GM23338 (cell line): ENCODE data around the gene IRX5. TPM values are rescaled to one million over a fixed set of nuclear protein-coding genes. Genes with fewer than 3 reads are reported as not detected.

Source experiments
- ATAC-seq: fragments of 200-7000 bp; cut with Tn5 transposase; 3 replicates; pipeline ENCODE4 v1.9.1; 2020
- DNase-seq: peaks from one replicate; pipeline ENCODE4 v3.0.0-alpha.2; 2015; ENCODE audit warnings: low spot score
- H2AFZ ChIP-seq: fragments of 200-600 bp; sonication (generic); 2 replicates; pipeline ENCODE4 v1.8.0; 2016; ENCODE audit warnings: antibody characterized with exemption, mild to moderate bottlenecking, moderate library complexity
- H3F3A ChIP-seq: fragments of 200-600 bp; sonication (generic); replicated peaks from 2 replicates; pipeline ENCODE4 v1.8.0; 2017; ENCODE audit warnings: antibody characterized with exemption, mixed run types, low read depth
- H3K27ac ChIP-seq: fragments of 200-600 bp; sonication (generic); 2 replicates; pipeline ENCODE4 v1.6.1; 2016; ENCODE audit warnings: low read depth
- H3K27me3 ChIP-seq: fragments of 200-600 bp; sonication (generic); 2 replicates; pipeline ENCODE4 v1.8.0; 2016; ENCODE audit warnings: mild to moderate bottlenecking, mixed run types, moderate library complexity; ENCODE audit not compliant: insufficient read depth
- H3K36me3 ChIP-seq: fragments of 200-600 bp; sonication (generic); 2 replicates; pipeline ENCODE4 v1.8.0; 2016; ENCODE audit warnings: mild to moderate bottlenecking; ENCODE audit not compliant: insufficient read depth
- H3K4me1 ChIP-seq: fragments of 200-600 bp; sonication (generic); 2 replicates; pipeline ENCODE4 v1.8.0; 2016; ENCODE audit warnings: mild to moderate bottlenecking, moderate library complexity; ENCODE audit not compliant: insufficient read depth
- H3K4me2 ChIP-seq: fragments of 200-600 bp; sonication (generic); 2 replicates; pipeline ENCODE4 v1.7.1; 2017; ENCODE audit warnings: mixed run types
- H3K4me3 ChIP-seq: fragments of 200-600 bp; sonication (generic); 2 replicates; pipeline ENCODE4 v1.6.1; 2016; ENCODE audit warnings: mixed run types
- H3K79me2 ChIP-seq: fragments of 200-600 bp; sonication (generic); replicated peaks from 2 replicates; pipeline ENCODE4 v1.8.0; 2017; ENCODE audit warnings: mild to moderate bottlenecking; ENCODE audit not compliant: insufficient read depth
- H3K9me2 ChIP-seq: fragments of 200-600 bp; sonication (generic); 2 replicates; pipeline ENCODE4 v1.8.0; 2017; ENCODE audit not compliant: insufficient read depth
- H4K20me1 ChIP-seq: fragments of 200-600 bp; sonication (generic); replicated peaks from 2 replicates; pipeline ENCODE4 v1.8.0; 2017; ENCODE audit warnings: mild to moderate bottlenecking; ENCODE audit not compliant: insufficient read depth
- H3K27ac Mint-ChIP-seq: 2 replicates; pipeline ENCODE4 v1.8.0; 2020; ENCODE audit warnings: inconsistent platforms, mild to moderate bottlenecking, moderate library complexity, mixed read lengths
- H3K27me3 Mint-ChIP-seq: 3 replicates; pipeline ENCODE4 v1.8.0; 2022; ENCODE audit warnings: low read depth, mild to moderate bottlenecking, moderate library complexity, mixed read lengths, inconsistent platforms; ENCODE audit not compliant: insufficient read depth, poor library complexity
- H3K36me3 Mint-ChIP-seq: 3 replicates; pipeline ENCODE4 v1.8.0; 2021; ENCODE audit warnings: low read depth, mild to moderate bottlenecking, inconsistent platforms, moderate library complexity, mixed read lengths
- H3K4me1 Mint-ChIP-seq: 3 replicates; pipeline ENCODE4 v1.8.0; 2020; ENCODE audit warnings: mild to moderate bottlenecking, inconsistent platforms, mixed read lengths
- H3K4me3 Mint-ChIP-seq: 3 replicates; pipeline ENCODE4 v1.8.0; 2021; ENCODE audit warnings: moderate library complexity, mild to moderate bottlenecking, inconsistent platforms, mixed read lengths
- H3K9me3 Mint-ChIP-seq: 3 replicates; pipeline ENCODE4 v1.8.0; 2020; ENCODE audit warnings: moderate library complexity, mild to moderate bottlenecking, inconsistent platforms, mixed read lengths
- CREB1 ChIP-seq: fragments of 250-450 bp; sonication (Bioruptor Pico); IDR thresholded peaks from 2 replicates; pipeline ENCODE4 v1.5.0; 2020; ENCODE audit warnings: low read depth, mild to moderate bottlenecking, moderate library complexity
- CTCF ChIP-seq, 2 experiments: fragments of 200-600 bp in 1 of 2; sonication (generic) in 1 of 2; conservative IDR thresholded peaks; 2 replicates each; pipeline versions ENCODE4 v1.5.1 to v1.6.1; 2016 to 2017; ENCODE audit warnings: antibody characterized with exemption in 2 of 2, low read depth in 2 of 2, mild to moderate bottlenecking in 2 of 2, moderate library complexity in 1 of 2
- ETS1 ChIP-seq: IDR thresholded peaks from 2 replicates; pipeline ENCODE4 v1.6.1; 2016; ENCODE audit warnings: antibody characterized with exemption
- EZH2 ChIP-seq: fragments of 200-600 bp; sonication (generic); IDR thresholded peaks from one replicate; pipeline ENCODE4 v1.8.0; 2017; ENCODE audit warnings: antibody characterized with exemption, mild to moderate bottlenecking, low read depth; ENCODE audit not compliant: unreplicated experiment
- EZH2phosphoT487 ChIP-seq: fragments of 200-600 bp; sonication (generic); IDR thresholded peaks from one replicate; pipeline ENCODE4 v1.8.1; 2018; ENCODE audit warnings: antibody characterized with exemption; ENCODE audit not compliant: unreplicated experiment
- JUNB ChIP-seq: IDR thresholded peaks from one replicate; pipeline ENCODE4 v1.6.1; 2016; ENCODE audit warnings: antibody characterized with exemption; ENCODE audit not compliant: unreplicated experiment
- NANOG ChIP-seq: IDR thresholded peaks from 2 replicates; pipeline ENCODE4 v1.6.1; 2016; ENCODE audit warnings: antibody characterized with exemption, borderline replicate concordance
- POLR2AphosphoS5 ChIP-seq: IDR thresholded peaks from 2 replicates; pipeline ENCODE4 v1.6.1; 2016; ENCODE audit warnings: antibody characterized with exemption, low read depth
- REST ChIP-seq: IDR thresholded peaks from one replicate; pipeline ENCODE4 v1.6.1; 2018; ENCODE audit warnings: antibody characterized with exemption; ENCODE audit not compliant: unreplicated experiment
- STAT1 ChIP-seq: IDR thresholded peaks from one replicate; pipeline ENCODE4 v1.6.1; 2016; ENCODE audit warnings: antibody characterized with exemption; ENCODE audit not compliant: unreplicated experiment
- ZNF114 ChIP-seq: fragments of 250-450 bp; sonication (Bioruptor Pico); IDR thresholded peaks from 2 replicates; pipeline ENCODE4 v1.5.0; 2020; ENCODE audit warnings: mild to moderate bottlenecking, moderate library complexity
- ZNF331 ChIP-seq: fragments of 250-450 bp; sonication (Bioruptor Pico); IDR thresholded peaks from 2 replicates; pipeline ENCODE4 v1.5.0; 2020; ENCODE audit warnings: low read depth, mild to moderate bottlenecking, moderate library complexity
- polyA plus RNA-seq: library from polyadenylated mRNA; unstranded; fragments of >200 nt; fragmentation: Nextera tagmentation; extraction: Ambion mirVana; gene quantifications from 2 replicates; pipeline ENCODE4 v1.2.1, GENCODE V29; 2016
- total RNA-seq: library from RNA; depleted of rRNA; stranded (reverse); fragments of >200 nt; shearing (Covaris generic); gene quantifications from 2 replicates; pipeline ENCODE4 v1.2.3, GENCODE V29; 2014
- TF ChIP-seq, protein P1 (sequence below): fragments of 250-450 bp; sonication (Bioruptor Pico); IDR thresholded peaks from 2 replicates; pipeline ENCODE4 v1.5.0; 2020; ENCODE audit warnings: mild to moderate bottlenecking, moderate library complexity

The IRX5 gene
- total and polyA plus RNA-seq, 2 experiments from 2014 or later: 0.07 to 0.39 TPM

DNA sequence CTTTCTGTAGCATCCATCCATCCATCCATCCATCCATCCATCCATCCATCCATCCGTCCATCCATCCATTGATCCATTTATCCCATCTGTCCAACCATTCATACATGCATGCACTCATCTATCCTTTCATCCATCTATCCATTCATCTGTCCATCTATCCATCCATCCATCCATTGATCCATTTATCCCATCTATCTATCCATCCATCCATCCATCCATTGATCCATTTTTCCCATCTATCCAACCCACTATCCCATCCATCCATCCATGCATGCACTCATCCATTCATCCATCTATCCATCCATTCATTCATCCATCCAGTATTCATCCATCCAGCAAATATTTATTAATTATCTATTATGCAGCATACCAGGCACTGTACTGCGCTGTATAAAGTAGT lies 34.8 kb downstream of the IRX5 start:
- Histone ChIP-seq H3K36me3 (no peaks in the 10 kb centered on the region), H3K9me2 (0 out of 2 replicates have a peak, but pooled peaks cover 4% of the 10 kb centered on the region), H3K4me3 (no peak overlapping the region), H3F3A (no peaks in the 10 kb centered on the region), H3K79me2 (no peaks in the 10 kb centered on the region), H3K27me3 (no peaks in the 10 kb centered on the region), H4K20me1 (no peaks in the 10 kb centered on the region), H2AFZ (no peak overlapping the region), H3K4me2 (no peak overlapping the region), H3K27ac (no peak overlapping the region), H3K4me1 (no peaks in the 10 kb centered on the region)
- TF ChIP-seq CTCF (conservative IDR thresholded peaks at IDR 0.05; ENCODE audit: low read depth in 2 of 2) (no peak), NANOG (no peak), EZH2 (no peak), CREB1 (CRISPR knock-in tag) (no peak), ZNF114 (CRISPR knock-in tag) (no peak), ZNF331 (no peak), ETS1 (no peak), POLR2AphosphoS5 (no peak), REST (no peak), STAT1 (no peak), JUNB (no peak), EZH2phosphoT487 (no peak)
- TF ChIP-seq, protein P1, sequence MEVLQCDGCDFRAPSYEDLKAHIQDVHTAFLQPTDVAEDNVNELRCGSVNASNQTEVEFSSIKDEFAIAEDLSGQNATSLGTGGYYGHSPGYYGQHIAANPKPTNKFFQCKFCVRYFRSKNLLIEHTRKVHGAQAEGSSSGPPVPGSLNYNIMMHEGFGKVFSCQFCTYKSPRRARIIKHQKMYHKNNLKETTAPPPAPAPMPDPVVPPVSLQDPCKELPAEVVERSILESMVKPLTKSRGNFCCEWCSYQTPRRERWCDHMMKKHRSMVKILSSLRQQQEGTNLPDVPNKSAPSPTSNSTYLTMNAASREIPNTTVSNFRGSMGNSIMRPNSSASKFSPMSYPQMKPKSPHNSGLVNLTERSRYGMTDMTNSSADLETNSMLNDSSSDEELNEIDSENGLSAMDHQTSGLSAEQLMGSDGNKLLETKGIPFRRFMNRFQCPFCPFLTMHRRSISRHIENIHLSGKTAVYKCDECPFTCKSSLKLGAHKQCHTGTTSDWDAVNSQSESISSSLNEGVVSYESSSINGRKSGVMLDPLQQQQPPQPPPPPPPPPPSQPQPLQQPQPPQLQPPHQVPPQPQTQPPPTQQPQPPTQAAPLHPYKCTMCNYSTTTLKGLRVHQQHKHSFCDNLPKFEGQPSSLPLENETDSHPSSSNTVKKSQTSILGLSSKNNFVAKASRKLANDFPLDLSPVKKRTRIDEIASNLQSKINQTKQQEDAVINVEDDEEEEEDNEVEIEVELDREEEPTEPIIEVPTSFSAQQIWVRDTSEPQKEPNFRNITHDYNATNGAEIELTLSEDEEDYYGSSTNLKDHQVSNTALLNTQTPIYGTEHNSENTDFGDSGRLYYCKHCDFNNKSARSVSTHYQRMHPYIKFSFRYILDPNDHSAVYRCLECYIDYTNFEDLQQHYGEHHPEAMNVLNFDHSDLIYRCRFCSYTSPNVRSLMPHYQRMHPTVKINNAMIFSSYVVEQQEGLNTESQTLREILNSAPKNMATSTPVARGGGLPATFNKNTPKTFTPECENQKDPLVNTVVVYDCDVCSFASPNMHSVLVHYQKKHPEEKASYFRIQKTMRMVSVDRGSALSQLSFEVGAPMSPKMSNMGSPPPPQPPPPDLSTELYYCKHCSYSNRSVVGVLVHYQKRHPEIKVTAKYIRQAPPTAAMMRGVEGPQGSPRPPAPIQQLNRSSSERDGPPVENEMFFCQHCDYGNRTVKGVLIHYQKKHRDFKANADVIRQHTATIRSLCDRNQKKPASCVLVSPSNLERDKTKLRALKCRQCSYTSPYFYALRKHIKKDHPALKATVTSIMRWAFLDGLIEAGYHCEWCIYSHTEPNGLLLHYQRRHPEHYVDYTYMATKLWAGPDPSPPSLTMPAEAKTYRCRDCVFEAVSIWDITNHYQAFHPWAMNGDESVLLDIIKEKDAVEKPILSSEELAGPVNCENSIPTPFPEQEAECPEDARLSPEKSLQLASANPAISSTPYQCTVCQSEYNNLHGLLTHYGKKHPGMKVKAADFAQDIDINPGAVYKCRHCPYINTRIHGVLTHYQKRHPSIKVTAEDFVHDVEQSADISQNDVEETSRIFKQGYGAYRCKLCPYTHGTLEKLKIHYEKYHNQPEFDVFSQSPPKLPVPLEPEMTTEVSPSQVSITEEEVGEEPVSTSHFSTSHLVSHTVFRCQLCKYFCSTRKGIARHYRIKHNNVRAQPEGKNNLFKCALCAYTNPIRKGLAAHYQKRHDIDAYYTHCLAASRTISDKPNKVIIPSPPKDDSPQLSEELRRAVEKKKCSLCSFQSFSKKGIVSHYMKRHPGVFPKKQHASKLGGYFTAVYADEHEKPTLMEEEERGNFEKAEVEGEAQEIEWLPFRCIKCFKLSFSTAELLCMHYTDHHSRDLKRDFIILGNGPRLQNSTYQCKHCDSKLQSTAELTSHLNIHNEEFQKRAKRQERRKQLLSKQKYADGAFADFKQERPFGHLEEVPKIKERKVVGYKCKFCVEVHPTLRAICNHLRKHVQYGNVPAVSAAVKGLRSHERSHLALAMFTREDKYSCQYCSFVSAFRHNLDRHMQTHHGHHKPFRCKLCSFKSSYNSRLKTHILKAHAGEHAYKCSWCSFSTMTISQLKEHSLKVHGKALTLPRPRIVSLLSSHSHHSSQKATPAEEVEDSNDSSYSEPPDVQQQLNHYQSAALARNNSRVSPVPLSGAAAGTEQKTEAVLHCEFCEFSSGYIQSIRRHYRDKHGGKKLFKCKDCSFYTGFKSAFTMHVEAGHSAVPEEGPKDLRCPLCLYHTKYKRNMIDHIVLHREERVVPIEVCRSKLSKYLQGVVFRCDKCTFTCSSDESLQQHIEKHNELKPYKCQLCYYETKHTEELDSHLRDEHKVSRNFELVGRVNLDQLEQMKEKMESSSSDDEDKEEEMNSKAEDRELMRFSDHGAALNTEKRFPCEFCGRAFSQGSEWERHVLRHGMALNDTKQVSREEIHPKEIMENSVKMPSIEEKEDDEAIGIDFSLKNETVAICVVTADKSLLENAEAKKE (CRISPR knock-in tag): no peak
- Mint-ChIP-seq H3K27me3 (no peaks in the 10 kb centered on the region), H3K4me3 (no peak overlapping the region), H3K9me3 (no peaks in the 10 kb centered on the region), H3K4me1 (peaks cover 8% of the 10 kb centered on the region), H3K36me3 (no peaks in the 10 kb centered on the region), H3K27ac (no peak overlapping the region)
- ATAC-seq (no peak), DNase-seq (no peak)
